Osteoblast (primary cell): Measurements from ENCODE around the gene INPP5A. TPM values are rescaled to one million over a fixed set of nuclear protein-coding genes. Genes with fewer than 3 reads are reported as not detected.

Source experiments
- DNase-seq: peaks from one replicate; pipeline ENCODE4 v3.0.0; 2011; ENCODE audit warnings: low spot score, mixed read lengths; ENCODE audit not compliant: insufficient read length; ENCODE audit errors: missing footprints
- H2AFZ ChIP-seq: 2 replicates; pipeline ENCODE4 v1.6.0; 2011; ENCODE audit warnings: mild to moderate bottlenecking, low read length
- H3K27ac ChIP-seq: 2 replicates; pipeline ENCODE4 v1.5.1; 2011; ENCODE audit warnings: mild to moderate bottlenecking, low read depth, low read length, moderate library complexity
- H3K27me3 ChIP-seq: 2 replicates; pipeline ENCODE4 v1.6.0; 2012; ENCODE audit warnings: mild to moderate bottlenecking, control low read depth, inconsistent platforms, low read length, moderate library complexity; ENCODE audit not compliant: insufficient read depth
- H3K36me3 ChIP-seq: 2 replicates; pipeline ENCODE4 v1.5.1; 2011; ENCODE audit warnings: mild to moderate bottlenecking, low read length, control low read depth, moderate library complexity; ENCODE audit not compliant: insufficient read depth
- H3K4me1 ChIP-seq: 2 replicates; pipeline ENCODE4 v1.5.1; 2011; ENCODE audit warnings: mild to moderate bottlenecking, low read length, control low read depth, moderate library complexity; ENCODE audit not compliant: insufficient read depth
- H3K4me2 ChIP-seq: 2 replicates; pipeline ENCODE4 v1.6.0; 2011; ENCODE audit warnings: mild to moderate bottlenecking, low read length; ENCODE audit not compliant: insufficient read depth
- H3K4me3 ChIP-seq: fragments of 200-600 bp; sonication (generic); 3 replicates; pipeline ENCODE4 v1.5.1; 2012; ENCODE audit warnings: mild to moderate bottlenecking, low read length, inconsistent platforms; ENCODE audit not compliant: insufficient read depth
- H3K79me2 ChIP-seq: 2 replicates; pipeline ENCODE4 v1.6.0; 2012; ENCODE audit warnings: mild to moderate bottlenecking, low read length, control low read depth, inconsistent platforms; ENCODE audit not compliant: insufficient read depth
- H3K9me3 ChIP-seq: 2 replicates; pipeline ENCODE4 v1.5.1; 2011; ENCODE audit warnings: low read depth, low read length, control low read depth
- H4K20me1 ChIP-seq: 2 replicates; pipeline ENCODE4 v1.6.0; 2012; ENCODE audit warnings: mild to moderate bottlenecking, low read length, control low read depth; ENCODE audit not compliant: insufficient read depth
- total RNA-seq: library from RNA; depleted of rRNA; stranded (reverse); fragments of >200 nt; gene quantifications from 2 replicates; pipeline ENCODE4 v1.2.3, GENCODE V29; 2012
- TF ChIP-seq, protein P1 (sequence below): IDR thresholded peaks from 2 replicates; pipeline ENCODE4 v1.5.1; 2011; ENCODE audit warnings: mild to moderate bottlenecking, low read depth, low read length, moderate library complexity; ENCODE audit errors: extremely low read depth

Gene INPP5A
- total RNA-seq, 1 donor, result 22.8 TPM

DNA sequence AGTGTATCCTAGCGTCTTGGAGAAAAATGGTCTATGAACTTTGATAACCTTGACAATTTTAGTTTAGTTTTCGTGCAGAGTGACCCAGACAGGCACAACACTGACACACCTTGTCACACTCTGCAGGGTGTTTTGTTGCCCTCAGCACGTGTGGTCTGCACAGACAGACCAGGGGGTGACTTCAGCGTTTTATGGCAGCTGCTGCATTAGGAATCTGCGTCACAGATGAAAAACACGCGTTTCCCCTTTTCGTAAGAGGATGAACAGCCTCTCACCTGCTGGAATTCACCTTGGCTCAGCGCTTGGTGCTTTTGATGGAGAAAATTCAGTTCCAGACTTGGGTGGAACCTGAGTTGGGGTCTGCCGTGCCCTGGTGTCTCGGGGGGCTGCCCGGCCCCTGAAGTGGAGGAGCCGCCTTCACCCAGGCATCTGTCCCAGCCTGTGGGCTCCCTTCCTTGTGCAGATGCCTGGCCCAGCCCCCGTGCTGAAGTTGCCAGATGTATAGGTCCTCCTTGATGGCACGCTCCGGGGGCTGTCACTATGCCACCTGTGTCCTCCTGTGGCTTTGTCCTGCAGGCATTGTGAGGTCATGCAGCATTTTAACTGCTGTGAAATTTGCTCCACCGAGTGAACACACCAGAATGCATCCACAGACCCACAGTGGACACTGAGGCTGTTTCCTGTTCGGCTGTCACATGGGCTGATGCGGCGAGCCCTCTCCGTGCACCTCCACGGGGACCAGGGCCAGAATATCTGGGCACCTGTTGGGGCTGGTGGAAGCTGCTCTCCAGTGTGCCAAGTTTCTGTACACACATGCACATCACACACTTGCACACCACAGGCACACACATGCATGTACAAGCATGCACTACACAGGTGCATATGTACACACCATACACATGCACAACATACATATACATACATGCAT, 18.3 kb downstream of the INPP5A start:
- Histone ChIP-seq H3K4me2 (no peak overlapping the region), H2AFZ (no peak overlapping the region), H3K27me3 (no peaks in the 10 kb centered on the region), H3K9me3 (no peaks in the 10 kb centered on the region), H3K4me1 (no peaks in the 10 kb centered on the region), H3K4me3 (no peak overlapping the region), H3K27ac (no peak overlapping the region), H3K79me2 (peaks cover 70% of the 10 kb centered on the region), H4K20me1 (peaks cover 71% of the 10 kb centered on the region), H3K36me3 (no peaks in the 10 kb centered on the region)
- TF ChIP-seq, protein P1, sequence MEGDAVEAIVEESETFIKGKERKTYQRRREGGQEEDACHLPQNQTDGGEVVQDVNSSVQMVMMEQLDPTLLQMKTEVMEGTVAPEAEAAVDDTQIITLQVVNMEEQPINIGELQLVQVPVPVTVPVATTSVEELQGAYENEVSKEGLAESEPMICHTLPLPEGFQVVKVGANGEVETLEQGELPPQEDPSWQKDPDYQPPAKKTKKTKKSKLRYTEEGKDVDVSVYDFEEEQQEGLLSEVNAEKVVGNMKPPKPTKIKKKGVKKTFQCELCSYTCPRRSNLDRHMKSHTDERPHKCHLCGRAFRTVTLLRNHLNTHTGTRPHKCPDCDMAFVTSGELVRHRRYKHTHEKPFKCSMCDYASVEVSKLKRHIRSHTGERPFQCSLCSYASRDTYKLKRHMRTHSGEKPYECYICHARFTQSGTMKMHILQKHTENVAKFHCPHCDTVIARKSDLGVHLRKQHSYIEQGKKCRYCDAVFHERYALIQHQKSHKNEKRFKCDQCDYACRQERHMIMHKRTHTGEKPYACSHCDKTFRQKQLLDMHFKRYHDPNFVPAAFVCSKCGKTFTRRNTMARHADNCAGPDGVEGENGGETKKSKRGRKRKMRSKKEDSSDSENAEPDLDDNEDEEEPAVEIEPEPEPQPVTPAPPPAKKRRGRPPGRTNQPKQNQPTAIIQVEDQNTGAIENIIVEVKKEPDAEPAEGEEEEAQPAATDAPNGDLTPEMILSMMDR, result no peak
- no peak for DNase-seq

DNA sequence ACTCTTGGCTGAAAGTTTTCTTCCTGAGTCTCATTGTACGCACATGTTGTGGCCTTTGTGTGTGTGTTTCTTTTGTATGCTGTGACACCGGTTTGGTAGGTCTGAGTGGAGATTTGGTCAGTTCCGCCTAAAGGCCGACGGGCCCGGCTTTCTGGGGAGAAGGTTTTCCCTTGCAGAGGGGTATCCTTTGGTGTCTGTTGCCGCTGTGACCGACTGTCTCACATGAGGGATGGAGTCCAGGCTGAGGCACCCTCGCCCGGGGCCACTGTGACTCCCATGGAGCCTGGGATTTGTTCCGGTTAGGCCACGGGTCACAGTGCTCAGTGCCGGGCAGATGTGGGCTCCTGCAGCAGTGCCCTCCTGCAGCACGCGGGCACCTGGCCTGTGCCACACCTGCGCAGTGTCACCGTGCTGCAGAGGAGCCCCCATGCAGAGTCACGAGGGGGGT, 19.4 kb downstream of the INPP5A start:
- Histone ChIP-seq H3K4me2 (no peak overlapping the region), H3K9me3 (no peaks in the 10 kb centered on the region), H3K4me3 (no peak overlapping the region), H2AFZ (no peak overlapping the region), H3K79me2 (peaks cover 68% of the 10 kb centered on the region), H3K27ac (no peak overlapping the region), H3K4me1 (no peaks in the 10 kb centered on the region), H3K36me3 (no peaks in the 10 kb centered on the region), H4K20me1 (peaks cover 70% of the 10 kb centered on the region), H3K27me3 (no peaks in the 10 kb centered on the region)
- no peak for DNase-seq
- TF ChIP-seq, protein P1, result no peak

DNA sequence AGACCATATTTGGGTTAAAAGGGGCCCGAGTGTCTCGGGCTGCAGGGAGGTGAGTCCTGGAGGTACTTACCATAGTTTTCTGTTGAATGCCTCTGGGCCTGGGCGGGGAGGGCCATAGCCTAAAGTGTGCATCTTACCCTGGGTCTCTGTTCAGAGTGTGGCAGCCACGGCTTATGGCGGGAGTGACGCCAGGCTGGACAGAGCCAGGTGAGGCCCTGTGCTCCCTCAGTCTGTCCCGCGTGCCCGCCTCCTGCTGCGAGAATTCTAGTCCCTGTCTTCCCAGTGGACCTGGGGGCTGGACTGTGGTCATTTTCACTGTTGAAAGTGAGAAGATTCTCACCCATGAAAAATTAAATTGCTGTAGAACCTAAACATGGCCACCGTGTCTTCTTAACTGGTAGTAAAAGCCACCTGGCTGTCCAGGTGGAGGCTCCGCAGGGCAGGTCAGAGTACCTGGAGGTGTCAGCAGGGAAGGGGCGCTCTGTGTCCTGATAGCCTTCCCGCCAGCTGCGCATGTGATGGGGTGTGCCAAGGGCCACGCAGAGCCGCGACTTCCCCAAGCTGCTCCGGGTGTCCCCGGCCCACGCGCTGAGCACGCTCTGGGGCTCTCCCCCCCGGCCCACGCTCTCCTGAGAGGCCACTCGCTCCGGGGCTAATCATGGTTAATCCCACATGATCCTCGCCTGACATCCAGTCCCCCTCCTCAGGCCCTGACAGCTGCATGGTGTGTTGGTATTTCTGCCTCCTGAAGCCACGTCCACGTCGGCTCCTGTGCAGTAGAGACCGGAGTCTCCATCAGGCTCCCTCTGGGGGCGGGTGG, 20.3 kb downstream of the INPP5A start:
- H3K9me3 ChIP-seq, result no peaks in the 10 kb centered on the region
- H3K4me2 ChIP-seq, result no peak overlapping the region
- no peak overlapping the region for H3K27ac ChIP-seq
- H3K27me3 ChIP-seq, result no peaks in the 10 kb centered on the region
- no peaks in the 10 kb centered on the region for H3K4me1 ChIP-seq
- H3K4me3 ChIP-seq, result no peak overlapping the region
- H3K79me2 ChIP-seq, result peaks cover 77% of the 10 kb centered on the region
- no peaks in the 10 kb centered on the region for H3K36me3 ChIP-seq
- DNase-seq, result no peak
- peaks cover 79% of the 10 kb centered on the region for H4K20me1 ChIP-seq
- TF ChIP-seq, protein P1, result no peak
- no peak overlapping the region for H2AFZ ChIP-seq
